Astrocyte of the cerebellum (primary cell): ENCODE data around the gene BHLHE40.

Source experiments
- DNase-seq: peaks from one replicate; pipeline ENCODE4 v3.0.0-alpha.2; 2011; ENCODE audit warnings: low read depth
- H3K4me3 ChIP-seq: 2 replicates; pipeline ENCODE4 v1.5.1; 2011; ENCODE audit warnings: mild to moderate bottlenecking, low read depth, low read length, moderate library complexity
- in situ Hi-C: cut with HindIII; loops from 2 replicates; pipeline ENCODE4 v1.10.0; 2017; ENCODE audit warnings: low sequenced_read_pairs
- TF ChIP-seq, protein P1 (sequence below): IDR thresholded peaks from 2 replicates; pipeline ENCODE4 v1.5.1; 2012; ENCODE audit warnings: low read length, low read depth, moderate library complexity, mild to moderate bottlenecking; ENCODE audit errors: missing control alignments

BHLHE40 gene

GRCh38 chr3:5022966-5023776, 43.9 kb downstream of the BHLHE40 start:
- in situ Hi-C loops: no loop called here
- H3K4me3 ChIP-seq: no peak overlapping the region

GRCh38 chr3:5023777-5024346, 44.6 kb downstream of the BHLHE40 start:
- H3K4me3 ChIP-seq: no peak overlapping the region
- in situ Hi-C loops: no loop called here
- TF ChIP-seq, protein P1, sequence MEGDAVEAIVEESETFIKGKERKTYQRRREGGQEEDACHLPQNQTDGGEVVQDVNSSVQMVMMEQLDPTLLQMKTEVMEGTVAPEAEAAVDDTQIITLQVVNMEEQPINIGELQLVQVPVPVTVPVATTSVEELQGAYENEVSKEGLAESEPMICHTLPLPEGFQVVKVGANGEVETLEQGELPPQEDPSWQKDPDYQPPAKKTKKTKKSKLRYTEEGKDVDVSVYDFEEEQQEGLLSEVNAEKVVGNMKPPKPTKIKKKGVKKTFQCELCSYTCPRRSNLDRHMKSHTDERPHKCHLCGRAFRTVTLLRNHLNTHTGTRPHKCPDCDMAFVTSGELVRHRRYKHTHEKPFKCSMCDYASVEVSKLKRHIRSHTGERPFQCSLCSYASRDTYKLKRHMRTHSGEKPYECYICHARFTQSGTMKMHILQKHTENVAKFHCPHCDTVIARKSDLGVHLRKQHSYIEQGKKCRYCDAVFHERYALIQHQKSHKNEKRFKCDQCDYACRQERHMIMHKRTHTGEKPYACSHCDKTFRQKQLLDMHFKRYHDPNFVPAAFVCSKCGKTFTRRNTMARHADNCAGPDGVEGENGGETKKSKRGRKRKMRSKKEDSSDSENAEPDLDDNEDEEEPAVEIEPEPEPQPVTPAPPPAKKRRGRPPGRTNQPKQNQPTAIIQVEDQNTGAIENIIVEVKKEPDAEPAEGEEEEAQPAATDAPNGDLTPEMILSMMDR: no peak
- no peak for DNase-seq

More at GRCh38 chr3:5022966-5023776, 43.9 kb downstream of the BHLHE40 start:
- DNase-seq: peak; percentile 98
- TF ChIP-seq, protein P1: no peak

GRCh38 chr3:5026046-5026362, 46.8 kb downstream of the BHLHE40 start:
- no peak overlapping the region for H3K4me3 ChIP-seq
- TF ChIP-seq, protein P1: no peak
- in situ Hi-C loops: no loop called here
- no peak for DNase-seq

DNA sequence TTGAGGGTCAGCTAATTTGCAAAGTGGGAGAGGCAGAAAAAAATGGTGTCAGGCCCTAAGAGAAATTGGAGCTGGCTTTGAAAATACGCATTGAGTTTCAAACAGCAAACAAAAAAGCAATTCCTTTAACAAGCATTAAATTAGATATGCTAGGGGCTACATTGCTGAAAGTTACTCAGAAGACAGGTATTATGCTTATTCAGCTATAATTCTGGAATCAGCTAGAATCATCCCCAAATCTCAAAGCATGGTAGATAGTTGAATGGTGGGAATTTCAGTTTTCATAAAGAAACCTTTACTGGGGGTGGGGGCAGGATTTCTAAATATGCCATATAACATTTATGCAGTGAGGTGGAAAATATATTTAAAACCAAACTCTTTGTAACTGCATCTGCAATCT, 50.5 kb downstream of the BHLHE40 start:
- in situ Hi-C loops: no loop called here
- H3K4me3 ChIP-seq: no peak overlapping the region
- TF ChIP-seq, protein P1: no peak
- no peak for DNase-seq

- no peak overlapping the region for H3K4me3 ChIP-seq
- DNase-seq: no peak
- in situ Hi-C loops: no loop called here
- TF ChIP-seq, protein P1: no peak
Measured at GRCh38 chr3:5030152-5030551, 50.9 kb downstream of the BHLHE40 start.

DNA sequence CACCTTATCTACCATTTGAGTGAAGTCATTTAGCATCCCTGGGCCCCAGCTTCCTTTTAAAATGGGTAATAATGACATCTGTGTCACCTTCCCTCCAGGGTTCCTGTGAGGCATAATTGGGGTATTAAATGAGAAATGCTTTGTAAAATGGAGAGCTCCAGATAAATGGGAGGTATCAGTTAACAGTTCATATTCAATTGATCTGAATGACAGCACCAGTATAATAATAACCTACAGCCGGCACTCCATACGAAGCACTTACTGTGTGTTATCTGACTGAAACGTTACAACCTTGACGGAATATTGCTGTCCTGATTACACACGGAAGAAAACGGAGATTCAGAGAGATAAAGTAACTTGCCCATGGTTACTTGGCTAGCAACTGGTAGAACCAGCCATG, 53.6 kb downstream of the BHLHE40 start:
- H3K4me3 ChIP-seq: no peak overlapping the region
- in situ Hi-C loops: no loop called here
- no peak for DNase-seq
- TF ChIP-seq, protein P1: no peak
